GM19467 (cell line): Measurements from ENCODE around the gene NOP9.

ENCODE experiments used
- ATAC-seq: cut with Tn5 transposase; IDR thresholded peaks from one replicate; pipeline ENCODE4 v1.9.1; 2021; ENCODE audit warnings: mild to moderate bottlenecking, moderate library complexity; ENCODE audit not compliant: unreplicated experiment

Gene NOP9

DNA sequence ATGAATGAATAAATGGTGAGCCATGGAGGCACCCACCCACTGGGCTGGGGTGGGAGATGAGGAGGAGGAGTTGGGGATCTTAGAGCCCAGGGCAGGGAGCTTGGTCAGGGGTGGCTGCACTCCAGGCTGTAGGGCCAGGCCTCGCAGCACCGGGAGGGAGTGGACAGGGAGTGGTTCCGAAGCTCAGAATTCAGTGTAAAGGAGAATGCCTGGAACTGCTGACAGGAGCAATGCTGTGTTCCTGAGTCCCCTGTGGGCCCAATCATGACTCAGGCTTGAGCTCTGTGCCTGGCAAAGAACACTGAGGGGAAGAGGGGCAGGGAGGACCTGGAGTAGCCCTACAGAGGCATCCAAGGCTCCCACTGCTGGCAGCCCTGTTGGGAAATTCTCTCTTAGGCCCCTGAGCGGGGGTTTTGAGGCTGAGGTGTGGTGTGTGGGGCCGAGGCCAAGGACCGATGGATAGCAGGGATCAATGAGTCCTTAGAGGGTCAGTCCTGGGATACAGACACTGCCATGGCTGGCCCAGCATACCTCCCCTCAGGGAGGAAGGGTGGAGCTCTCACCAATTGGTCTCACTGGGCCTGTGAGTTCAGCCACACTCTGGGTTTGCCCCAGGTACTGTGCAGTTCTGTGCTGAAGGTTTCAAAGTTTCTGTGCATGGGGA is 18.7 kb upstream of the NOP9 start:
- no peak for ATAC-seq

DNA sequence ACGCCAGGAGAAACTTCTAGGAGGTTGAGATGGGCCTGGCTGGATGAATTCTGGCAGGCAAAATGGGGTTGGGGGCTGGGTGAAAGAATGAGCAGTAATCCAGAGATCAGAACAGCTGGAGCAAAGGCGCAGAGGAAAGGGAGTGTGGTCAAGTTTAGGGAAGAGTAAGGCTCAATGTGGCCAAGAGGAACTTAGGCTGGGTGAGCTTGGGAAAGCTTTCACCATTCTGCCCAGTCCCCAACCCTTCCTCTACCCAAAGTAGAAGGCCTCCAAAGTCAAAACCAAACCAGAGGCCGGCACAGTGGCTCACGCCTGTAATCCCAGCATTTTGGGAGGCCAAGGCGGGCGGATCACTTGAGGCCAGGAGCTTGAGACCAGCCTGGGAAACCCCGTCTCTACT is 18.0 kb upstream of the NOP9 start:
- no peak for ATAC-seq

DNA sequence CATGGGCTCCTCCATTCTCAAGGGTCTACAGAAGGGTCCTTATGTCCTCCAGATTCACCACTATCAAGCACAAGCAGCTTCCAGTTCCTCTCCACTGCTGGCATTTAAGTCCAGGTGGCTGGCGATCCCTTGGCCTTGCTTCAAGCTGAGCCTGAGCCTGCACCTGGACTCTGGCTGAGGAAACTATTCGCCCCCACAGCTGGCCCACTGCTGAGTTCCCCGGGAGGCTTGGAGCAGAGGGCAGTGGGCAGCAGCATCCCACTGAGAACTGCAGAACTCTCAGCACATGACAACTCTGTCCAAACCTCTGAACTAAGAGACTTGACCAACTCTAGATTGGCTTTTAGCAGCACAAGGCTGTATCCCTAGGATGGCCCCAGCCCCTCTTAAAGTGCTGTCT is 16.9 kb upstream of the NOP9 start:
- ATAC-seq = no peak

GRCh38 chr14:24283796-24284460 is 15.7 kb upstream of the NOP9 start:
- no peak for ATAC-seq

DNA sequence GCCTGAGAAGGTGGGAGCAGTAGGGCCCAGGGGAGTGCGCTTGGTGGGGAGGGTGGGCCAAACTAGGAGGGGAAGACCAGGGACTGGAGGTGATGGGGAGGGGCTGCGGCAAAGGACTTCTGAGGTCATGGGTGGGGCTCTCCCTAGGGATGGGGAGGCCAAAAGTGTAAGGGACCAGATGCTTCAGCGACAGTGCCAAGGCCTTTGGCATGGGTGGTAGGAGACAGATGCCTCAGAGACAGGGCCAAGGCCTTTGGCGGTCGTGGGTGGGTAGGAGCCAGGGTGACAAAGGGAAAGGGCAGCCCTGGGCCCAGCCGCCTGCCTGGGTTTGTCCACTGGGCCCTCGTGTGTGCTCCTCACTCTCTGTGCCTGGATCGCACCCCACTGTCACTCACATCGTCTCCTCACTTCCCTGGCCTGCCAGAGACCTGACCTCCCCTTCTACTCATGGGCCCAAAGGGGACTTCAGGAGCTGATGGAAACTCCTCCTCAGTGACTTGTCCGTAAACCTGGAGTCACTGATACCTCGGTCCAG is 15.1 kb upstream of the NOP9 start:
- no peak for ATAC-seq

DNA sequence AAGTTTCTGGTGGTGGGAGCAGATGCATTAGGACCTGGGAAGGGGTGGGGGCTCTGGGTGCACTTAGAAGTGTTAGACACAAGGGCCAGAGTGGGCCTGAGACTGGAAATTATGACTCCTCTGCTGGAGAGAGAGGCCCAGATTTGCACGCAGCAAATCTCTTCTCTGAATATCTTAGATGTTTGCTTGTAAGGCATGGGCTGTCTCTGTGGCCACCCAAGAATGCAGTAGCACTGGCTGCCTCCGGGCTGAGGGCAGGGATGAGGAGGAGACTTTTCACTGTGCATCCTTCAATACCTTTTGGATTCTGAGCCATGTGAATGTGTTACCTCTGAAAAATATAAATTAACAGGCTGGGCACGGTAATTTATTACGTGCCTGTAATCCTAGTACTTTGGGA is 14.3 kb upstream of the NOP9 start:
- ATAC-seq = no peak

- no peak for ATAC-seq
Measured at GRCh38 chr14:24286996-24287395, 12.7 kb upstream of the NOP9 start.

- peak; percentile 53 for ATAC-seq
Measured at GRCh38 chr14:24289649-24290280, 9.9 kb upstream of the NOP9 start.

DNA sequence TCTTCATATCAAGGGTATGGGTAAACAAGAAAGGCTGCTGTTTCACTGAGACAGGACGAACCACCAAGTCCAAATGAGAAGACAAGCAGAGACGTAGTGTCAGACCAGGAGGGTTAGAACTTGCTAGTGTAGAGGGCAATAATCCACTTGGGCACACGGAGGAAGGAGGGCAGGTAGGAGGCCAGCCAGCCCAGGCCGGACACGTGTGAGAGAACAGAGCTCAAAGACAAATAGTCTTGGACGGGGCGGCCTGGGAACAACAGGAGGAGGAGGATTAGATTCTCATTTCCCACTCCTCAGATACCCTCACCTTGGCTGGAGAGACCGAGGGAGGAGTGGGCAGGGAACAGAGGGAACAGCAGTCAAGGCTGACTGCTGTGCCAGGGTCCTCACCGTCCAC is 8.9 kb upstream of the NOP9 start:
- no peak for ATAC-seq

DNA sequence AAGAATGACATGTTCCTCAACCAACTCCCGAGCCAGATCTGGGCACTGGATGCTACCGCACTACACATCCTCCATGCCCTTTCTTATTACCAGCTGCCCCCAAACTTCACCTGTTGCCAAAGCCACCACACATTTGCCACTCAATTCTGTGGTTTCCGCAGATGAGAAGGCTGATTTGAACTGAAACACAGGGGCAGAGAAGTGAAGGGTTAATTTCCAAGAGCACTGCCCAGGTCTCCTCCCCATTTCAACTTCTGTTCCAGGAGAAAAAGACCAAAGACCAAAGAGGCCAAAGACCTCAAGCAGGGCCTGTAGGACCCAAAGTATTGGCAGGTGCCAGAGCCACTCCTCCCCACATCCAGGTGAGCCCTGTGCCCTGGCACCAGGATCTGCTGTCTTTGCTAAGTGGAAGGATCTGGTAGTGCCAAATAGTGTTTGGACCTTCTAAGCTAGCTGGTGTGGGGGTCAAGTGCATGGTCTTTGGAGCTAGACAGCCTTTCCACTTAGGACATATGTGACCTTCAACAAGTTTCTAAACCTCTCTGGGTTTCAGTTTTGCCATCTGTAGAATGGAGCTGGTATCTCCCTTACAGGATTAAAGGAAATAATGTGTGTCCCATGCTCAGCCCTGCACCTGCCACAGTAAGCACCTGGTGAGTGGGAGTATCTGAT is 8.1 kb upstream of the NOP9 start:
- ATAC-seq = no peak

- ATAC-seq = no peak
Measured at GRCh38 chr14:24292118-24292807, 7.4 kb upstream of the NOP9 start.

GRCh38 chr14:24293525-24293924 is 6.1 kb upstream of the NOP9 start:
- no peak for ATAC-seq

GRCh38 chr14:24296341-24297157 is 3.1 kb upstream of the NOP9 start:
- ATAC-seq = no peak

DNA sequence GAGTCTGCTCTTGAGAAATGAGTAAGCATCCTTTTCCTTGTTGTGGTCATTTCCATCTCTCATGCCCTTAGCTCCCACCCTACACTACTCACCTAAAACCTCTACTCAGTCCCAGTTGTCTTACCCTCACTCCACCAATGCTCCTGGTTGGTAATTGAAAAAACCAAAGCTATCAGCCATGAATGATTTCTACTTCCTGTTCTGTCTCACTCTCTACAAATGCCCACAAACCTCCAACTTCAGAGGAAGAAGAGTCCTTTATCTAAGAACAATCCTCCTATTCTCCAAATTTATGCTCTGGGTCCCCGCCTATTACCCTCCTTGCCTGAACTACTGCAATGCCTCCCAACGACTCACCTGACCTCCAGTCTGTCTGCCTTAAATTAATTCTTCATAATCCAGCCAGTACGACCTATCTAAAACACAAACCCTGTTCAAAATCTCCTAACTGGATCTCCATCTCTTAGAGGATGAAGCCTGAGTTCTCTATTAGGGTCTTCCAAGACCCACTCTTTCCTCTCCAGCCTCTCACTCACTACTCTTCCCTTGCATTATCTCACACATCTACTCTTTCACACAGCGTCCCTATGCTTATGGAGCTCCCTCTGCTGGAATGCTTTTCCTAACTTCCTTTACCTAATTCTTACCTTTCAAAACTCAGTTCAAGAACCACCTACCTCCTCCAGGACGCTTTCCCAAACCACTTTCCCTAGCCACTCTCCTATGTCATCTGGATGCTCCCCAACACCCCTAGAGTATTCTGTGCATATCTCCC is 2.3 kb upstream of the NOP9 start:
- no peak for ATAC-seq

DNA sequence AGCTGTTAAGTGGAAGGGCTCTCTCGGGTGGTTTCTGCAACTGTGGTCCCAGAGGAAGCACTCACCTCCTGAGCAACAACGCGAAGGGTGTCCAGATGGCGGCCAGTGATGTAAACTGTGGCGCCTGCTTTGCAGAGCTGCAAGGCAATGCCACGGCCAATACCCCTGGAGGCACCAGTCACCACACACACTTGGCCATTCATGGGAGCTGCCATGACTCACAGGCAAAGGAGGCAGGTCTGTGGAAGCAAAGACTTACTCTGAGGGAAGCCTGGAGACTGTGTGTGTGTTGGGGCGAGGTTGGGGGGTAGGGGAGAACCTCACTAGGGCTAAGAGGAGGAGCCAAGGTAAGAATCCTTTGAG is 777 bp upstream of the NOP9 start:
- no peak for ATAC-seq

- ATAC-seq = no peak
Measured at GRCh38 chr14:24300326-24300980, 803 bp downstream of the NOP9 start.

GRCh38 chr14:24304019-24304387 is 4.4 kb downstream of the NOP9 start:
- no peak for ATAC-seq

GRCh38 chr14:24307156-24307574 is 7.5 kb downstream of the NOP9 start:
- no peak for ATAC-seq
